ENCODE measurements around the gene LMNA.
A peak's percentile ranks its signal among the peaks of the same experiment; 100 is the strongest.

Gene LMNA

DNA sequence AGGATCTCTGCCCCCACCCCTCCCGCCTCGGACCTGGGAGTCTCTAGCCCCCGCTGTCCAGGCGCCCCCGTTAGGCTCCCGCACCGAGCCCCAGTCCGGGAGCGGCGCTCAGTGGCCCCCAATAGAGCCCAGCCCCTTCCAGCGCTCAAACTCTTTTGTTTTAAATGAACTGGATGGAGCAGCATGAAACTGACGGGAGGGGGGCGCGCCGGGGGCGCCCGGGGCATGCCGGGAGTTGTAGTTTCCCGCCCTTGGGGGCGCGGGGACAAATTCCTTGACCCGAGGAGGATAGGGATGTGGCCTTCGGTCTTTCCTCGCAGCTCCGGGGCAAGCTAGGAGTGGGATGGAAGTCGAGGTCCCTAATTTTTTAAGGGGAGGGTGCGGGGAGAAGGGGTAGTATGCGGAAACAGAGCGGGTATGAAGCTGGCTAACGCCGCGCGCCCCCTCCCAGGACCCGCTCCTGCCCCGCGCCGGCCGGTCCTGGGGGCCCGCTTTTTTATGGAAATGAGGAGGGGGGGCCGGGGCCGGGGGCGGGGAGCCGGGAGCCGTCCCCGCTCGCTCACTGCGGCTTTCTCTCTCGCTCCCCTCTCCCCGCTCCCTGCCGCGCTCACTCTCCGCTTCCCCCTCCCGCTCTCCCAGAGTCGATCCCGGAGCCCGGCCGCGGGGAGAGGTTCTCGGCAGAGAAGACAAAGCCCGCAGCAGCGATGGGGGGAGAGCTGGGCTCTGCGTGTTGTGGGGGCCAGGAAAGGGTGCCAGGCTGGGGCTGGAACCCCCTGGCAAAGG is 32.0 kb upstream of the LMNA start, which contains the start of gene MEX3A:
MEX3A (minus strand) TSS at position 157 of the 783 bp plus-strand sequence. CDS start 467 bp downstream, outside the sequence.
- DNase-seq (ENCODE audit: low read depth): peak; percentile 49

DNA sequence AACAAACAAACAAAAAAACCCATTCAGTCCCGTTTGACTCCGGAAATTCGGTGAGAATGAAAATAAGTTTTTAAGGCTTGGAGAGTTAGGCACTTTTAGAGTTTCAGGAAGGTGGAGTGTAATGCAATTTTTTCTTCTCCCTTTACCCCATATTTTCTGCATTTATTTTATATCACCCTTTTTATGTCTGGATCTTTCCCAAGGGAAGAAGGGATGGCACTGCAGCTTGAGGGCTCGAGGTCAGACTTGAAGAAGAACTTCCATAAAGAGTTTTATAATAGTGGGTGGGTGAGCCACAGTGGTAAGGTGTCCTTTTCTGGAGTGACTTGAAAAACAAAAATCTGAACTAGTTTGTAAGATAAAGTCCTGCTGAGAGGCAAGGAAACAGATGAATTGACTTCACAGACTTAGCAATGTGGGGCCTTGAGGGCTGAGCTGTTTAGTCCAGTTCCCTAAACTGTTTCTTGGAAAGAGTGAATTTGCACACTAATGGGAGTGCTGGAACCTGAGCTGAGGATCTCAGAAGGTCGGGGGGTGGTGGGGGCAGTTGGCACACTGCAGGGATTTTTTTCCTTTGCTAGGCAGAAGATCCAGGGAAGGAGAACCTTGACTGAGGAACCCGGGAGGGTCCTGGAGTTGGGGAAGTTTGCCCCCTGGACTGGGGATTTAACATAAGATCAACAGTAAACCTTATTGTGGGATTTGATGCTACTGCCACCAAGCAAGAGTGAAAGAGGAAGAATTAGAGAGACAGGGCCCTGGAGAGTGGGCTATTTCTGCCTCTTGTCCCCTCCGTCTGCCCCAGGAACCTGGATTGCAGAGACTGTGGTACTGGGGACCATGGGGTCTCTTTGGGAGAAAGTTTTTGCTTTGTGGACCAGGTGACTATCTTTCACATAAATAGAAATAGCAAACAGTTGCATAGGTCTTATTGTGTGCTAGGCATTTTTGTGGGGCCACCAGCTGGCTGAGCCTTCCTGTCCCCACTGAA is 30.4 kb upstream of the LMNA start:
- no peak for DNase-seq (ENCODE audit: low read depth)

DNA sequence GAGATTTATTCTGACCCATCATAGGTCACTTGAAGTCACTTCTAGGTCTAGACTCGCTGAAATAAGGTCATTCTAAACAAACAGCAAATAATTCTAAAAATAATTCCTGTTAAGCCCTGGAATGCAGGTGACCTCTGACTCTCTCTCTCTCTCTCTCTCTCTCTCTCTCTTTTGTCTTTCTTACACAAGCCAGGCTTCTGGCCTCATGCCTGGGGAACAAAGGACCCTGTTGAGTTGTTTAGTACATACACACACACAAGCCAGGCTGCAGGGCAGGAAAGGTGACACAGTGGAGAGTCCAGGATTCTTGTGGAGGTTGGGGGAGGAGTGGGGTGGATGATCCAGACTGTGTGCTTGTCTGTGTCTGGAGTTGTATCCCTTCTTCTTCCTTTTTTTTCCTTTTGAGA is 28.3 kb upstream of the LMNA start:
- no peak for DNase-seq (ENCODE audit: low read depth)

DNA sequence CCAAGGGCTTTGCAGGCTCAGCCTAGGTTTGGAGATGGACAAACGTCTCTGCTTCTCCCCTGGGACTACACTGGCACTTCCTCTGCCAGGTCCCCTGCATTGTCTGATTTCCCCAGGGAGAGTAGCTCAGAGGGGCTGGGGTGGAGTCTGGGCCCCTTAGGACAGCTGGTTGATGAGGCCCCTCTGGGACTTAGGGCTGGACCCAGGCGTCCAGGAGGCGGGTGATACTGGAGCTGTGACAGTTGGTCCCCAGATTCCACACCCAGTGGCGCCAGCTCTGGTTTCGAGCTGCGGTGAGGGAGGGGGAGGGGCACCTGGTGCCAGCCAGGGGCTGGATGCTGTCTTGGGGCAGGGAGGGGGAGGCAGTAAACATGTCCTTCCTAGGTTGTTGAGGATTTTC is 24.8 kb upstream of the LMNA start:
- DNase-seq (ENCODE audit: low read depth): no peak

DNA sequence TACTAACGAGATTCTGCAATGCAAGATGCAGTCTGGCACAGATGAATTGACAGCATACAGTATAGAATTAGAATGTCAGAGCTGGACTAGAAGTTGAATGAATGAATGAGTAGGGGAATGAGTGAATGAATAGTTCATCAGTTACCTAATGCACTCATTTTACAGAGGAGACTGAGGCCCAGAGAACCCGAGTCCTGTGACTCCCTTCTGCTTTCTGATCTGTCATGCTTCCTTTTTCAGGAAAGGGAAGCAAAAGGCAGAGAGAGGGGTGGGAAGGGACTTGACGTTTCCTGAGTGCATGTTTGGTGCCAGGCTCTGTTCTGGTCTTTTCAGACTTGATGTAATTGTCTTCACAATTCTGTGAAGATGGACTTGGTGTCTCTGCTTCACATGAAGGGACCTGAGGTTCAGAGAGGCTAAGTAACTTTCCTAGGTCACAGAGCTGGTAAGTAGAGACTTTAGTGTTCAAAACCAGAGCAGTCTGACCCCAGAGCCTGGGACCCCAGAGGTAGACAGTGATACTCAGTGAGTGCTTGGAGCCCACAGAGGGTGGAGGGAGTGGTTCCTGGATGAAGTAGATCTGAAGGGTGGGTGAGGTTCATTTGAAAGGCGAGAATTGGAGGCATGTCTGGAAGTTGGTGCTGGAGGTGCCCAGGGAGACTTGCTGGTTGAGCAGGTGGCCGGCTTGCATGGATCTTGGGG is 24.2 kb upstream of the LMNA start:
- no peak for DNase-seq (ENCODE audit: low read depth)

DNA sequence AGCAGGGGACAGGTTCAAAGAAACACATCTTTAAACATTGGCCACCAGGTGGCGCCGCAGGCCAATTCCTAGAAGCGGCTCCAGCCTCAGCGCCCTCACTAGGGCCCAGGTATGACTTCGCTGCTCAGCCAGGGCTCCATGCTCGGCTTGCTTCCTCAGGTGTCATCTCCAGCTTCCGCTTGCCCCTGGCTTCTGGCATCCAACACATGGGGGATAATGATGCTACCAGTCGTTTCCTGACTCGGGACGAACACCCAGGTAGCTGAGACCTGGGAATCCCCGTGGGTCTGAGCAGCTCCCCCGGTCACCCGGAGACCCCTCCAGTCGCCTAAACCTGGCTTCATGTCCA is 23.7 kb upstream of the LMNA start:
- peak; percentile 74 for DNase-seq (ENCODE audit: low read depth)

DNA sequence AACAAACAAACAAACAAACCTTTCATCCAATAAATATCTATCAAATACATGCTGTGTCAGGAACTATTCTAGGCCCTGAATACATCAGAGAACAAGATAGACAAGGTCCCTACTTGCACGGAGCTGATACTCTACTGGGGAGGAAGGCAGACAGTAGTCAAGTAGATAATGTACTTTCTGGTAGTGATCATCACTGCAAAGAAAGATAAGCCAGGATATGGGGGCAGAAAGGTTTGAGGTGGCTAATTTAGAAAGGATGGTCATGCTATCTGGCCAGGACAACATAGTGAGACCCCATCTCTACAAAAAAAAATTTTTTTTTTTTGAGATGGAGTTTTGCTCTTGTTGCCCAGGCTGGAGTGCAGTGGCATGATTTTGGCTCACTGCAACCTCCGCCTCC is 22.9 kb upstream of the LMNA start:
- DNase-seq (ENCODE audit: low read depth): no peak

DNA sequence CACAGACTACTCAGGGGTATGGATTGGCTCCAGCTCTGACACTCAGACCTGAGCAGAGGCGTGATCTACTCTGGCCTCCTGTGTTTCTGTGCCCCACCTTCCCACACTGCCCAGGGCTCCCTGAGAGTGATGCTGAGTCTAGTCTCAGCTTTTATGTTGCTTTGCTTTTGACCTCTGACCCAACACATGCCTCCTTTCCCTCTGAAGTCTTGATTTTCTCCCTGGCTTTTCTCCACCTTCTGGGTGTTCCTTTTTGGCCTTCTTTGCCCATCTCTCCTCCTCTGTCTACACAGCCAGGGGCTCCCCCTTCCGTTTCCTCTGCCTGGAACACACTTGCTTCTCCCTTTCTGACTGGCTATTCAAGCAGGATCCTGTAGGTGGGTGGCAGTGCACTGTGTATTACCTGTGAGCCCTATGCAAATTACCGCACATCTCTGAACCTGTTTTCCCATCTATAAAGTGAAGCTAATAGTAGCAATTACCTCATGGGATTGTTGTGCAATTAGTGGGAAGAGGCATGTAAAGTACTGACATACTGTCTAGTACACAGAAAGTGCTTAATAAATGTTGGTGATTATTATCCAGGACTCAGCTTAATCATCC is 18.5 kb upstream of the LMNA start:
- DNase-seq (ENCODE audit: low read depth): no peak

DNA sequence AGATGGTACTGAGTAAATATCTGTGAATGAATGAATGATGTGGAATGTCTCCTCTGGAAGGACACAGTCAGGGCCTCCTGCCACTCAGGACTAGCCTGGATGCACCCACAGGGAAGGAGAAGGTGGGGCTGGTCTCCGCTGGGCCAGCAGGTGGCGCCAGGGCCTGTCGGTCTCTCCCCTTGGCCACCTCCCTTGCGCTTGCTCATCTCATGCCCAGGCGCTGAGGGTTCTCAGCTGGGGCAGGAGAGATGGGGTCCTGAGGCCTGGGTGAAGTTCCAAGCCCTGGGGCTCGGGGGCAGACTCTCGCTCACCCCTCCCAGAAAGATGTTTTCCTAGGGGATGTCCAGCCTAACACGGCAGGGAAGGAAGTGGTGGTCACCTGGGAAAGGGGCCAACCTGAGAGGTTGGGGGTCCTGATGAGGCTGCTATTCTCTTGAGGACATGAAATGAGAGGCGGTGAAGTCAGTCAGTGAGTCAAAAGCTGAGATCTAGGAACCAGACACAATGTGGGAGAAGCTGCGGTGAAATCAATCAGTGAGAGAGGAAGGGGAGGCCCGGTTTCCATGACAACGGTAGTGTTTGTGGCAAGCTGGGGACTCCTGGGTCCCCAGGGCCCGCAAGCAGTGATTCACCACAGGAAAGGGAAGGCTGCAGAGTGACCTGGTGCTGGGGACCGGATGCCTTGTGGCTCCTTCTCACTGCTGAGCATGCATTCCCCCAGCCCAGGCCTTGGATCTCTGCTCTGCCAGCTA is 17.7 kb upstream of the LMNA start:
- peak; percentile 74 for DNase-seq (ENCODE audit: low read depth)

DNA sequence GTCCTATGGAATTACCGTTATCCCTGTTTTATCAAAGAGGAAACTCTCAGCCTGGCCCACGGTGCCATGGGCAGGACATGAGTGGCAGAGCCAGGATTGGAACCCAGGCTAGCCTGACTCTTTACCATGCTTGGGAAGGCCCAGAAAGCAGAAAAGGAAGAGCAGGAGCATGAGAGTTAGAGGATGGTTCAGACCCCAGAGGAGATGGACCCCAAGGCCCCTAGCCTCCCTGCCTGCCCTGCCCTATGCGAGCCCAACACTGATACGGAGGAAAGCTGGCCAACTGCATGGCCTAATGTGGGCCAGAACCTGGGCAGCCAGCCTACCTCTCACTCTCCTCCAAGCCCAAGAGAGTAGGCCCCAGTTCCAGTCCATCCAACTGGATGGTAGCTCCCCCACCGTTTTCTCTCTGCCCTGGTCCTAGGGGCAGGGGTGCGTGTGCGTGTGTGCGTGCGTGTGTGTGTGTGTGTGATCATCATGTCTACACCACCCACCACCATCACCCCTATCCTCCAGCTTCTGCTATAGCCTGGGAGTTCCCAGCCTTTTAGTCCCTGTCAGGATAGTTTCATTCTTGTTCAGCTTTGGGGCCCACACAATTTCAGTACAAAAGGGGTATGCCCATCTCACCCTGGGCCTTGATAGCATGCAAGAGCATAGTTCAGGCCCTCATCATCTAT is 16.9 kb upstream of the LMNA start:
- no peak for DNase-seq (ENCODE audit: low read depth)

DNA sequence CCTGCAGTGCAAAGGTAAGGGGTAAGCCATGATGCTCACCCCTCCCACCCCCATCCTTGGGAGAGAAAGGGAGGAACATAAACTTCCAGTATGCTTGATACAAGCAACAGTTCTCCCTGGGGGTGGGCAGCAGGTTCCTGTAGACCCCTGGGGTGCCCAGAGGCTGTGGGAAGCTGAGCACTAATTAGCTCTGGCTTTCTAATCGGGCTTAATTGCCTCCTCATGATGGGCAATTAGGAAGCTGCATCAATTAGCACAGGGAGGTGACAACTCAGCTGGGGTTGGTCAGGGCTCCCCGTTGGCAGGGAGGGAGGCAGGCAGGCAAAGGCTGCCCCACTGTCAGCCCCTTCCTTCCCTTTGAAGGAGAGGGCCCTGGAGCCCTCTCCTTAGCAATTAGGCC is 15.7 kb upstream of the LMNA start:
- DNase-seq (ENCODE audit: low read depth): no peak

DNA sequence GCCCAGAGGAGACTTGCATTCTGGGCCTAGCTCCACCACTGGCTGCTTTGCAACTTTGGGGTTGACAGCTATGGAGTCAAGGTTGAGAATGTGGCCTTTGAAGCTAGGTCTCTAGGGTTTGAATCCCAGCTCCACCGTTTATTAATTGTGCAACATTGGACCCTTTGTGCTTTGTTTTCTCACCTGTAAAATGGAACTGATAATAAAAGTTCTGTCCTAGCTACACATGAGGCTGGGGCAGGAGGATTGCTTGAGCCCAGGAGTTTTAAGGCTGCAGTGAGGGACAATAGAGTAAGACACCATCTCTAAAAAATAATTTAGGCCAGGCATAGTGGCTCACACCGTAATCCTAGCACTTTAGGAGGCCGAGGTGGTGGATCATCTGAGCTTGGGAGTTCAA is 15.2 kb upstream of the LMNA start:
- no peak for DNase-seq (ENCODE audit: low read depth)

DNA sequence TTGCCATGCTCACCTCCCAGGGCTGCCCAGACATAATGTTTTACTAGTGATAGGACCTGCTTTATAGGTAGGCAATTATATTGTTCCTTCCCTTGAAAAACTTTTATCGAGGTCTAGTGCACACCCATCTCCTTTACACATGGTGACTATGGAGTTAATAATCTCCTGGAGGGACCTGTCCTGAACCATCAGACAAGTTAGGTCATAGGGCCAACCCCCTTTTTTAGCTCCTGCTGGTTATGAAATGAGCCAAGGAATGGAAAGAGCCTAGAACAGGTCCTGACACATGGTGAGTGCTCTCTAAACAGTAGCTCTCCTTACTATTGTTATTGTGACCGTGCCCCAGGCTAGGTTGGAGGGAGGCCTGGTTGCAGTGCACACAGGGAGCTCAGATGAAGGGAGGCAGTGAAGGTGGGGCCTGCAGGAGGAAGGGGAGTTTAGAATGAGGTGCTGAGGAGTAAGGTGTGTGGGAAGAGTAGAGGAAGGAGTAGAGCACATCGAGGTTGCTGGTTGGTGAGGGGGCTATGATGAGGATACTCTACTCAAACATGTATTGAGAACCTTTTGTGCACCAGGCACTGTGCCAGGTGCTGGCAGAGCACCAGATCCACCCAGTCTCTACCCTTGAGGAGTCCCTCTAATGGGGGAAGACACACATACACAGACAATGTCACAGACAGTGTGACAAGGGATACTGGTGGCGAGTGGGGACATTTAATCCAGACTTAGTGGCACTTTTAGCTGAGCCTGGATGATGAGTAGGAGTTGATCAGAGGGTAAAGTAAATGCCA is 14.1 kb upstream of the LMNA start:
- DNase-seq (ENCODE audit: low read depth): no peak

DNA sequence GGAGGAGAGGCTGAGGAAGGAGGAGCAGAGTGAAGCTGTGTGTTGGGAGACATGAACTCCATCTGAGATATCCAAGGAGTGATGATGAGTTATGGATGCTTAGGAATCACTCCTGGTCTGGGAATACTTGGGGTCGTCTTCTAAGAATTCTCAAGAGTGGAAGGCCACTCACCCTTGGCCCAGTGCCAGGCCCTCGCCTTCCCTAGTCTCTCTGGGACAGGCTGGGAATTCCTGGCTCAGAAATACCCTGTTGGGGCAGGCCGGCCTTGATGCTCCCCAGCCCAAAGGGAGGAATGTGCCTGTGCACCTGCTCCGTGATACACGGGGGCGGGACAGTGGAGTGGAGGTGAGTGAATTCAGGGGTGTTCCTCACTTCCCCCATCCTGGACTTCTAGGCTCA is 12.6 kb upstream of the LMNA start:
- no peak for DNase-seq (ENCODE audit: low read depth)

DNA sequence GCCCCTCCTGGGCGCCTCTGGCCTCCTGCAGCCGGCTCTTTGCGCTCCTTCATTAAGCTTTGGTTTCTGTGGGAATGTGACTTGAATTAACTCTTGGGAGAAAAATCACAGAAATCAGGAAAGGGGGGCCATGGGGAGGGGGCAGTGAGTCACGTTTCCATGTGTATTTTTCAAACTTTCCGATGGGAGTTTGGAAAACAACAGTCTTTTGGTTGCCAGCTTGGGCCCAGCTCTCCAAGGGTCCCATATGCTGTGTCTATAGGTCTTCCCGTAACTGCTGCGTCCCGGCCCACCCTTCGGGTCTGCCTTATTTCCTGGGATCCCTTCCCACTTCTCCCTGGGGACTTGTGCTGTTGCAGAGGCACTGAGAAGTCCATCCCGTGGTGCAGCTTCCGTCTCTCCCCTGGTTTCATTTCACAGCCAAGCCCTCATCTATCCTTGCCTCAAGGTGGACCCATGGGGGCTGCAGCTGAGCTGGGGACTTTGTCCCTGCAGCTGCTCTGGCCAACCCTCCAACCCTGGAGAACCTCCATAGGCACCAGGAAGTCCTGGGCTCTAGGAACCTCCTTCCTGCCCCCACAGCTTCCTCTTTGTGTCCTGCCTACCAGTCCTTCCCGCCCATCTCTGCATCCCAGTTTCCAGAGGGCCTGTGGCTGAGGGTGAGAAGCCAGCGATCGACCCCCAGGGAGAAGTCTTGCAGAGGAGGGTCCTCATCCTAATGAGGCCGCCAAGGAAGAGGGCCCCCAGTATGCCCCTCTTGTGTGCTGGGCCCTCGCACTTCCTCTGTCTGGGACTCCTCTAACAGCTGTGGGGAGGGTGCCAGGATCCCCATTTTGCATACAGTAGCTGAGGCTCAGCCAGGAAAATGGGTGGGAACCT is 11.6 kb upstream of the LMNA start:
- DNase-seq (ENCODE audit: low read depth): no peak

DNA sequence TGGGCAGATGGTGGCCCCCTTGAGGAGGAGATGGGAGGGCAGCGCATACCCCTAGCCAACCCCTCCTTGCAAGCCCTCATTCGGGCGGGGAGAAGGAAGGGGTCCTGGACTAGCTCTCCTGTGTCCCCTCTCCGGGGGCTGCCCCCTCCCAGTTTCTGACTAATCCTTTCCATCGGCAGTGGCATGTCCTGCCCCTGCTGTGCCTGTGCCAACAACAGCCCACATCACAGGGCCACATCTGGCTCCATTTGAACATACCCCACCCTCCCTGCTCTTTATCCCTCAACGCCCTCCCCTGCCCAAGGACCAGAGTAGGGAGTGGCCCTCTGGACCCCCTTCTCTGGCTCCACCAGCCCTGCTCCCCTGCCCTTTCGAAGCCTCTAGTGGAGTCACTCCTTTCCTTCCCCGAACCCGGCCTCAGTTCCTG is 11.0 kb upstream of the LMNA start:
- DNase-seq (ENCODE audit: low read depth): no peak

DNA sequence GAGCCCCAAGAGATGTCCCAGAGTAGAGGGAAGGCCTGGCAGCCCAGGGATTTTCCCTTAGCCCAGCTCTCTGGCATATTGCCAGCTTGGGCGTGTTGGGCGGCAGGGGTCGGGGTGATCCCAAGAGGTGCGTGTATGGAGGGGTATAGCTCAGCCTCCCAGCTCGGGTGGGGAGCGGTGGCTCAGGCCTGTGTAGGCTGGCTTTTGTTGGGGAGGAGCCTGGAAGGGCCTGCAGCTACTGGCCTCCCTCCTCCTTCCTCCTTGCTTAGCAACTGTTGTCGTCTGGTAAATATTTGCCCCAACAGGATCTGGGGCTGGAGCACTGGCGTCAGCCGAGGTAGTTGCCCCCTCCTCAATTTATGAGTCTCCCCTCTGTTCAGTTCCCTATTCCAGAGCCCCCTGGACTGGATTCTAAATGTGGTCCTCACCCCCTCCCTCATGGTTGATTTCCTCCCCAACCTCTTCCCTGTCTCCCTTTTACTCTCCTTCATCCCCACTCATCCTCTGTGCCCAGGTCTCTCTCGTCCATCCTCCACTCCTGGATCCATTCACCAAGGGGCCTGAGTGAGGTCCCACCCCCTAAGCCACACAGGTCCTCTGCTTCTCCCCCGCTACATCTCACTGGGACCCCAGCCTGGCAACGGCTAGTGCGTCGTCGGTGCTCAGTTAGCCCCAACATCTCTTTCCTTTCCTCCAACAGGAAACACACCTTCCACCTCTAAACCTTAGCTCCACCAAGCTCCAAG is 10.3 kb upstream of the LMNA start:
- no peak for DNase-seq (ENCODE audit: low read depth)

Data from stimulated activated CD8-positive, alpha-beta memory T cell treated with anti-CD3 and anti-CD28 coated beads, Interleukin-12 subunit alpha, Interleukin-12 subunit beta, amount 100 ng/mL, for 4 hours (primary cell).